T-helper 1 cell treated with Interleukin-12 subunit alpha and Interleukin-12 subunit beta and Interleukin-4 antibody, amounts not matched to agents 30 ng/mL and 1 ng/mL, for 36 hours (primary cell): Measurements from ENCODE around the gene TAS2R7. TPM values are rescaled to one million over a fixed set of nuclear protein-coding genes. Genes with fewer than 3 reads are reported as not detected.
"Not testable (repeated sequence)": the region's sequence is repeated elsewhere in the genome, so short reads cannot be mapped to it uniquely, and the experiment has no call there.

Experiments used
- intact Hi-C: fragments of 100-400 bp; cut with micrococcal nuclease; formaldehyde crosslinking; loops from one replicate; pipeline ENCODE4 v1.15.1; 2024
- total RNA-seq: library from RNA; stranded (reverse); gene quantifications from 2 replicates; pipeline ENCODE4 v1.2.3, GENCODE V29; 2022

TAS2R7 gene, protein sequence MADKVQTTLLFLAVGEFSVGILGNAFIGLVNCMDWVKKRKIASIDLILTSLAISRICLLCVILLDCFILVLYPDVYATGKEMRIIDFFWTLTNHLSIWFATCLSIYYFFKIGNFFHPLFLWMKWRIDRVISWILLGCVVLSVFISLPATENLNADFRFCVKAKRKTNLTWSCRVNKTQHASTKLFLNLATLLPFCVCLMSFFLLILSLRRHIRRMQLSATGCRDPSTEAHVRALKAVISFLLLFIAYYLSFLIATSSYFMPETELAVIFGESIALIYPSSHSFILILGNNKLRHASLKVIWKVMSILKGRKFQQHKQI
- total RNA-seq = not detected in 2 replicates

DNA sequence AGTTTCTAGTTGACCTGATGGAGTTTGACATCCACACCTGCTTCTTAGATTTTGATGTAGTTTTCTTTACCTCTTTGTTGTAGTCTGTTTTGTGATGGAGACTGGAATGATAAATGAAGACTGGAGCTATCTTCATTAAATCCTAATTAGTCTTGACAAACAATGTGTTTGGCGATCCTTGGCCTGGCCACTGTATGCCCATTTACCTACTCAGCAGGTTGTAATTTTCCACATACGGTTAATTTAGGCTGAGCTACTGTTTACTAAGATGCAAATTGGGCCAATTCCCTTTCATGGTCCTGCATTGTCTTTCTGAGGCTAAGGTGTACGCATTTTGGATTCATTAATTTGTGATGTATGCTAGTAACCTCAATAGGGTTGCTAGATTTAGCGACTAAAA lies at the start of gene TAS2R7:
TAS2R7 (minus strand) TSS at position 41 of the 400 bp plus-strand sequence. CDS start 57 bp downstream, outside the sequence.
- intact Hi-C loops = no loop called here

DNA sequence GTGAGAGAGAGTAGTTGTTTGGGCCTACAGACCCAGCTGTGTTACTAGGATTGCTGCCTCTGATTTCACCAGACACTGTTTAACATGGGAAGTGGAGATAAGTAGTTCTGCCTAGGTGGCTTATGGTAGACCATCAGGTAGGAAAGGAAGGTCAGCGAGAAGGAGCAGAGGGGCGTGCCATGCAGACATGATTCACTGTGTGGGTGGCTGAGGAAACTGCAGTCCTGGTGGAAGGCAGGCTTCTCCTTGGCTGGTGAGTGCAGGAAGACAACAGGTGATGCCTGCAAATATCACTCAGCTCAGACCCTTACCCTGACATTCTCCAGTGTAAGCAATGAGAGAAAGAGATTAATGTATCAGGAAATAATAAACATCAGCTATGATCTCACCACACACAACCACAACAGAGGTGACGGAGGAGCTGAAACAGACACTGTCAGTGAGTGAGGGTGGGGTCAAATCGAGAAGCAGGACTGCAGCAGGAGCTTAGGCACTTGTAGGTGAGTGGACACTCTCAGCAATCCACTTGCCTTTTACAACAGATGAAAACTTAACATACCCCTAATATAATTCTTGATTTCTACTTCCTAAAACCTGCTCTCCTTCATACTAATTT lies 48.9 kb upstream of the TAS2R7 start:
- intact Hi-C loops = no loop called here

DNA sequence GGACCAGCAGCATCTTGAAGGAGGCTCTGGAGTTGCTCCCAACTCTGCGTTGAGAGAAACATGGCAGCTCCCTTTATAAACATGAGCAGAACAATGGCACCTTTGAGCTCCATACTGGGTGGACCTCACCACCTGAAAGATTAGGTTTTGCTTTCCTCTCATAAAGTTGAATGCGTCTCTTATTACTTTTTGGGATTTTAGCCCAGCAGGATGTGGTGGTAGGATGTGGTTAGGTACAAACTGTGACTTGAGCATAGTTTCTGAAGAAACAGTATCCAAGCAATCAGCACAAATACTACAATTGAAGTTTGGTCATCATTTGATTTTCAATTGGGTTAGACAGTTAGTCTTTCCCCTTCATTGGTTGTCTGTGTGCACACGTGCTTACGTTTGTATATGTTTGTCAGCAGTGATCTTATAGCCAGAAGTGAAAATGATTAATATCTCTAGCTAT lies 47.0 kb upstream of the TAS2R7 start, which contains the start of gene PRR4:
PRR4 (minus strand) TSS at position 51 of the 454 bp plus-strand sequence; CDS start at position 13, 38 bp downstream.
- intact Hi-C loops = loop anchor here (1.0 to 2.0 kb wide), 4 partner anchors 126 to 1847 kb away; partner anchors contain the start of genes GPR19, MAGOHB and SMIM10L1

DNA sequence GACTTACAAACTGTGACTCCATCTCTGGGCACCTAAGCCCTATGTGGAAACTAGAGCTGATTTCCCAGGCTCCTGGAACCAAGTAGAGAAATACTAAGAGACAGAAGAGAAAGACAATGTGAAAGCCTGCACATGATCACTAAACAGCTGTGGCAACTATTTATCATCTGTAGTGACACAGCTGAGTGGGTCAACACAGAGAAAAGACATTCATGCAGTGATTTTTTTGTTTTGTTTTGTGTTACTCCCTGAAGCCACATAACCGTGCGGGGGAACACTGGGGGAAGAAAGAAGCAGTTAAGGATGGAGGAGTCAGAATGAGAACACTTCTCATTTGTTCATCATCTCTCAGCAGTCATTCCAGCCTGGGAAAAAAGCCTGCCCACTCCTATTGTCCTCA lies 45.3 kb upstream of the TAS2R7 start:
- intact Hi-C loops = loop anchor here (2.0 kb wide), 1 partner anchor 1849 kb away; the partner anchor contains the start of gene GPR19

DNA sequence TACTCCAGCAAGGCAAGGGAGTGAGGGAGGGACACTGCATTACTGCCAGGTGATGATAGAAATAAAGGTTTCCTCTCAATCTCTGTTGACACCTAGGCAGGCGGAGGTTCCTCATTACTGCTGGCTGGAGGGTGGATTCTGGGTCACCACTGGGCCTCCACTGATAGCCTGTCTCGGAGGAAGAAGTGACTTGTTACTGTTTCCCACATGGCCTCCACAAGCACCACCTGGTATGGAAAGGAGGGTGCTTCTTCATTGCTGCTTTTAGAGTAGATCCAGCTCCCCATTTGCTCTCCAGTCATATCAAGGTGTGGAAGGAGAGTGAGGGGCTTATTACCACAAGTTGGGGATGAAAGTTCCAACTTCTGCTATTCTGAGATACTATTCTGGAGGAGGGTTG lies 40.4 kb upstream of the TAS2R7 start:
- intact Hi-C loops = no loop called here

DNA sequence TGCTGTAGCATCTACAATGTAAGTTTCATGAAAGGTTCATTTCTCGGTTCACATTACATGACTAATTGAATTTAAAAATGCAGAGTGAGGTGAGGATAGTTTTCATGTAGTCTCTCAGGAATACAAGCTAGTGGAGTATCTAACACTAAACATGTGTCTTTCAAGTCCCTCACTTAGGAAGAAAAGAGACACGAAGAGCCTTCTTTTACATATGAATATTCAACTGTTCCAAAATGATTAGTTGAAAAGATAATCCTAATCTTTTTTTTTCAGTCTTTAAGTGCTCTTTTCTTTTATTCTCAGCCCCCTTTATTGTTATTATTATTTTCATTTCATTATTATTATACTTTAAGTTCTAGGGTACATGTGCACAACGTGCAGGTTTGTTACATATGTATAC lies 36.0 kb upstream of the TAS2R7 start:
- intact Hi-C loops = no loop called here

DNA sequence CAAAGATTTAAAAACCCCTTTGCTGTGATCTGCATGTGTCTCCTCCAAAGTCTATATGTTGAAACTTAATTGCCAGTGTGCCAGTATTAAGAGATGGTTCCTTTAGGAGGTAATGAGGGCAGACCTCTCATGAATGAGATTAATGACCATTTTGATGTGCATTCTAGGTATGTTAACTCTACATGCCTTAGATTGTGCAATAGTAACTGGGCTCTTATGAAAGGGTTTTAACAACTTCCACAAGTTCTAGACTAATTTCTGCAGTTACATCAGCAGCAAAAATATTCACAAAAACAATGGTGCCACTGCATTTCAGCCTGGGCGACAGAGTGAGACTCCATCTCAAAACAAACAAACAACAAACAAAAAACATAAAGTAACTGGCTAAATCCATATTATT lies 27.6 kb upstream of the TAS2R7 start:
- intact Hi-C loops = no loop called here

DNA sequence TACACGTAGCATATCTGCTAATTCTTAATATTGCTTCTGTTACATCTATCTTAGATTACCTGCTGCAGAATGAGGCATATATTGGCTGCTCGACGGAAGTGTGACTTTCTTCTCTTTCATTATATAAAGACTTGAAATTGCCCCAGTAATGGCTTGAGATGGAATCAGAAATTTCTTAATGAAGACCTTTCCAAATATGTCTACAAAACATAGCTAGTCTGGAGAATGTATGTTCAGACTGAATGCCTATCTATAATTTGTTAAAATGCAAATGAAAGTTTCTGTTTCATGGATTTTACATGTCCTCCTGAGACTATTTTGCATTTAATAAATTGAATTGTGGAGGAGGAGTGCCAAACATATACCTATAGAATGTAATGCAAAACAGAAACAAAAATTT lies 23.8 kb upstream of the TAS2R7 start, which contains the start of gene TAS2R10:
TAS2R10 (minus strand) TSS at position 101 of the 400 bp plus-strand sequence; CDS start at position 12, 89 bp downstream.
- intact Hi-C loops = no loop called here

DNA sequence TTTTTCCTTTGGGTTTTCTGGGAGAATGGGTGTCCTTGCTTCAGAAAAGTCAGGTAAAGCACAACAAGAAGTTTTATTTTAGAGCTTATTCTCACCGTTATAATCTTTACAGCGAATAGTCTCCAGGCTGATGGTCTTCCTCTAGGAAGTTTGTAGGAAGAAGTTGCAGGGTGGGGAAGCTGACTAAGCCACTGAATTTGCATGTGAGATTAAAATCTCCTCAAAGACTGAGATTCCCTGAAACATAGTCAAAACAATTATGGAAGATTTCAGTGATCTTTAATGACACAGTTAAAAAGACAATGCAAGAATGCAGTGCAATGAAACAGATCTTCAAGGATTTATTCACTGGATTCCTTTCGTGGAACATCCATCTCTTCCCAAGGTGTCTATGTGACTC lies 22.5 kb upstream of the TAS2R7 start:
- intact Hi-C loops = no loop called here

DNA sequence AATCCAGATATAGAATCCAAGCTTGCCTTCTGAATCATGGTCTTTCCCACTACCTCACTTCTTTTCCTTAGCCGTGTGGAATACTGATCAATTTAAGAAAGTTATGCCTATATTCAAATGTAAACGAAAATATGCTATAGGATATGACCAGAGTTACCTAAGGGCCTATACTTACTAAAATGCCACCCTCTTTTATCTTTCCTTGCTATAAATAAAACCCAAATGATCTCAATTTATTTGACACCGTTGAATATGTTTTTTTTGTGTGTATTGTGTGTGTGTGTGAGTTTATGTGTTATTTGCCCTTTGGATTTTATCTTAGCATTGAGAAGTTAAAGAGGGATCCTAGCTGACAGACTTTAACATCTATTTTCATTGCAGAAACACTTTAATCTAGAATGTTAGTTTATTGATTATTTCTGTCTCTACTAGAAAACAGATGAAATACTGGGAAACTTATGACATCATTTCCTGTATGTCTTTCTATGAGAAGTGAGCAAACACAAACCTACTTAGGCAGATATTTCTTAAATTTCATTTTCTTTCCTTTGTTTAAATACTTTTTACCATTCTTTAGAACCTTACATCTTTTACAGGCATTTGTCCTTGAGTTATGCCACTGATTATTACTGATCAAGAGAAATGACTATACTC lies 9.6 kb upstream of the TAS2R7 start:
- intact Hi-C loops = no loop called here

DNA sequence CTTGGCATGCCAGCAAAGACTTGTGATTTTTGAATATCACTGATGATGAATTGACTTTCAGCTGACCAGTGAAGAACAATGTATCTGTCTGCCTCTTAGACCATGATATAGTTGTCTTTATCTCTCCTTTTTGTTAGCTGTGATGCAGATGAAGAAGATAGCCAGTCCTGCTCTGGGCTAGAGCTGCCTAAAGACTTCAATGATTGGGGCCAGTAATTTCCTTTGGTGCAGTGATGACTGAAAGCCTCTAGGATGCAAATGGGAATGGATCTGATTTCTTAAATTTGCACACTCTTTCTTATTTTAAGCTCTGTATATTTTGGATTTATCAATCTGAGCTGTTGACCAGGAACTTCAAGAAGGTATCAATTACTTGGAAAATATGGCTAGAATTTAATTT lies 7.6 kb upstream of the TAS2R7 start, which contains the start of gene TAS2R9:
TAS2R9 (minus strand) TSS at position 101 of the 400 bp plus-strand sequence; CDS start at position 8, 93 bp downstream.
- intact Hi-C loops = no loop called here

DNA sequence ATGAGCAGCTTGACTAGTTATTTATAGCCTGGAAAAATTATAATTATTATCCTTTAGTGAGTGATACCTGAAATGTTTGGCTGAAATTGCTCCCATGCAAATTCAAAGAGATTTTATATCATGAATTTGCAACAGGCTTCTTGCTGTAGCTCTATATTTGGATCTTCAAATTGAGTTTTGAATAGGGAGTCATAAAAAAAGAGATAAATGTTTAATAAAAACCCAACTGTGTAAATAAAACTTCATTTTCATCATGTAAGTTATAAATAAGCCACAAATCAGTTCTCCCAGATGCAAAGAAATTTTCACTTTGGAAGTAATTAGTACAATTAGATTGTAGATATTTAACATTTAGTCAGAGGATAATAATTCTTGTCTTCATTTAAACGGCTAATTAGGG lies 4.8 kb upstream of the TAS2R7 start, which contains the start of gene TAS2R8:
TAS2R8 (minus strand) TSS at position 101 of the 400 bp plus-strand sequence. CDS start 306 bp downstream, outside the sequence.
- intact Hi-C loops = no loop called here

DNA sequence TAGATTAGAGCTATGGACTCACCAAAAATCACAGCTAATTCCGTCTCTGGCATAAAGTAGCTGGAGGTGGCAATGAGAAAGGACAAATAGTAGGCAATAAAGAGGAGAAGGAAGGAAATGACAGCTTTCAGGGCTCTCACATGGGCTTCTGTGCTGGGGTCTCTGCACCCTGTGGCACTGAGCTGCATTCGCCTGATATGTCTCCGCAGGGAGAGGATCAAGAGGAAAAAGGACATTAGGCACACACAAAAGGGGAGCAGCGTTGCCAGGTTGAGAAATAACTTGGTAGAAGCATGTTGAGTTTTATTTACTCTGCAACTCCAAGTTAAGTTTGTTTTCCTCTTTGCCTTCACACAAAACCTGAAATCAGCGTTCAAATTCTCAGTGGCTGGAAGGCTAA lies 686 bp downstream of the TAS2R7 start:
- intact Hi-C loops = no loop called here

DNA sequence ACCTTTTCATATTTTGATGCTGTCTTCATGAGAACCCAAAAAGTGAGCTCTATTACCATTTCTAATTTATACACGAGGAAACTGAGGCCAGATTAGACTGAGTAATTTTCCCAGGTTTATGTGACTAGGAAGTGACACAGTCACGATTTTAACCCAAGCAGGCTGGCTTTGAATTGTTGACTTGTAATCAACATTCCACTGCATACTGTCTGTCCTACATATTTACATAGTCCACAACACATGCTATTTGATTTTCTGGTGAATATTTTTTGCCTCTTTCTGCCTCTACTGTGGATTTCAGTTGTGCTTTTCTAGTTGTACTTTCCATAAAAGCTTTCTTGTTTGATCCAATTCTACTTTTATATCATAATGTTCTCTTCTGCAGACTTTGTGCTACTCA lies 8.2 kb downstream of the TAS2R7 start:
- intact Hi-C loops = no loop called here

DNA sequence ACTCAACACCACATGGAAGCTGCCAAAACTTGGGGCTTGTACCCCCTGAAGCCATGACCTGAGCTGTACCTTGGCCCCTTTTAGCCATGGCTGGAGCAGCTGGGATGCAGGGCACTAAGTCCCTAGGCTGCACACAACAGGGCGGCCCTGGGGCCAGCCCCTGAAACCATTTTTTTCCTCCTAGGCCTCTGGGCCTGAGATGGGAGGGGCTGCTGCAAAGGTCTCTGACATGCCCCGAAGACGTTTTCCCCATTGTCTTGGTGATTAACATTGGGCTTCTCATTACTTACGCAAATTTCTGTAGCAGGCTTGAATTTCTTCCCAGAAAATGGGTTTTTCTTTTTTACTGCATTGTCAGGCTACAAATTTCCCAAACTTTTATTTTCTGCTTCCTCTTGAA lies 10.7 kb downstream of the TAS2R7 start:
- intact Hi-C loops = not testable (repeated sequence)

DNA sequence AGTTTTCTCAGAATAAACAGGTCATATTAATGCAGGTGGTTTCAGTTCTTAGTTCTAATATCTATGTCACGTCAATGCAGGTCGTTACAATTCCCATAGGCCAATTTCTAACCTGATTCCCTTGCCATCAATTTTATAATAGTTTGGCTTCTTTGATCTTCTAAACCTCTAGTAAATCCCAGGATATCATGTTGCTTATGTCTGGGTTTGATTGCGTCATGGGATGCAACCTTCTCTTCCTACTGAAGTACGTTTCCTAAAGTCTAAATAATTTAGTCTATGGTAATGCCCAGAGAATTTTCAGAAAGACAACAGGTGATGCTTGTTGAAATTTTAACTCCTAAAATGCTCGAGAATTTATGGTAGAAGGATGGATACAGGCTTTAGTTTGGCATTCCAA lies 19.2 kb downstream of the TAS2R7 start:
- intact Hi-C loops = no loop called here

DNA sequence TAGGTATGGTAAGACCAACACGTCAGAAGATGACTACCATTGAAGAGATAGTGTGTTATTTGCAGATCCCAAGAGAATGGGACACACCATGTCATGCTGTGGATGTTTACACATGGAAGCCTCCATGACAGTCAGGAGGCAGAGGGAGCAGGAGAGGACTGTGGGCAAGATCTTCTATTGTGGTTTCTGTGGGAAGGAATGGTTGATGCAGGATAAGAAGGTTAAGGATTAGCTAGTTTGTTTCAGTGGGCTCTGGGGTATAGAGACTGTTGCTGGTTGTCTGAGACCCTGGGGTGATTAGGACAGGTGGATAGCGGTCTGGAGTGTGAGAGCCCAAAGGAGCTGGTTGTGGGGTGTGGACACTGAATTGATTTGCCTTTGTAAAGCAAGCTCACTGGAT lies 23.3 kb downstream of the TAS2R7 start:
- intact Hi-C loops = no loop called here

DNA sequence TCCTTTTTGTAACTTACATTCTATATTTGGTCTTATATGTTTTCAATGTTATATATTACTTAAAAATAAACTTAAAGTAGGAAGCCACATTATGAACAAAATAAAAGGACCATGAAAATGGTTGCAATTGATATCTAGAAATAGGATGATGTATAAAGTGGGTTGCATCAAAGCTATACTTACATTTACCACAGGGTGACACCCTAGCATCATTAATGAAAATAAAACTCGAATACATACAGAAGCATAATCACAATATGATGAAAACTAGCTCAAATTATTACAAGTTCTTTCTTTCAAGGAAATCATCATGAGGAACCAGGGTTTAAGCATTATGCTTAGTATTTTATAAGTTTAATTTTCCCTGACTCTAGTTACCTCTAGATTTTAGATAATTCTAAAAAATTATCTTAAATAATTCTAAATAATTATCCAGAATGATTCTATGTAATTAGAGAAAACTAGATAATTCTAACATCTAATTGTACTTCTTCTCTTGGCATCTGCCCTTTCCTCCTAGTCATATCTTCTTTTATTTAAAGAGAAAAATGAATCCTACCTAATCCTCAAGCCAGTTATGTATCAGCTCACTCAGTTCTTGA lies 31.2 kb downstream of the TAS2R7 start:
- intact Hi-C loops = loop anchor here (1.0 to 5.0 kb wide), 4 partner anchors 428 to 1556 kb away; no protein-coding TSS in a partner anchor

DNA sequence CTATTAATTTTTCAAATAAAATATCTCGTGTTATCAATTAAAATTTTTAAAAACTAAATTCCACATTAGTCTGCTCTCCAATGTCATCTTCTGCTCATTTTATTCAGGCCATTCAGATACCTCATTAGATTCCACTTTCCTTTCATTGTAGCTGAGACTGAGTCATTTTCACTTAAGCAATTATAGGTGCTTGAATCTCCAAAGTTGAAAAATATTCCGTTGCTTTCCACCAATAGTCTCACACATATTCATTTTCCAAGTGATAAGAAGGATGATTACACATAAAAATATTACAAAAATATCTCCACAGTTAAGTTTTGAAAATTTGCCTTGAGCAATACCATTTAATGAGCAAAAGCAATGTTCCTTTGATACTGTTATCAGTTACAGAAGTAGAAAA lies 42.8 kb downstream of the TAS2R7 start:
- intact Hi-C loops = no loop called here

DNA sequence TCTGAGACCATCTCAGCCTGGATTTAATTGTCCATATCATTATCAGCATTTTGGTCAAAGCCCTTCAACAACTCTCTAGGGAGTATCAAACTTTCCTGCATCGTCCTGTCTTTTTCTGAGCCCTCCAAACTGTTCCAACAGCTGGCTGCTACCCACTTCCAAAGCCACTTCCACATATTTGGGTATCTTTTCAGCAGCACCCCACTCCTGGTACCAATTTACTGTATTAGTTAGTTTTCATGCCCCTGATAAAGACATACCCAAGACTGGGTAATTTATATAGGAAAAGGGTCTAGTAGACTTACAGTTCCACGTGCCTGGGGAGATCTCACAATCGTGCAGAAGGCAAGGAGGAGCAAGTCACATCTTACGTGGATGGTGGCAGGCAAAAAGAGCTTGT lies 46.2 kb downstream of the TAS2R7 start:
- intact Hi-C loops = no loop called here

DNA sequence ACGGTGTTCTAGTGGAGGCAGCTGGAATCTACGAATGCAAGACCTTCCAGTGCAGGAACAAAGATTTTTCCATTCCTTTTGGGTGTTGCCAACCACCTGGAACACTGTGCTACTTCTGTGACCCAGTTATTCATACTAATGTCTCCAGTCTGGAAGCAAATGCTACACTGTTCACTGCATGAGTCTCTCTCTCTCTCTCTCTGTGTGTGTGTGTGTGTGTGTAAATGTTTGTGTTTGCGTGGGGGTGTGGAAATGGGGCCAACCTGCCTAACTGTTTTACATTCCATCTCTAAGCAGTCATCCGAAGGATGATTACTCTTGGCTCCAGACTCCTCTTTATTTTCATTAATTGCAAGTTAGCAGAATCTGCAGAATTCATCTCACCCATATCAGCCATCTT lies 49.4 kb downstream of the TAS2R7 start:
- intact Hi-C loops = loop anchor here (5.0 kb wide), 2 partner anchors 391 to 444 kb away; no protein-coding TSS in a partner anchor
